ENCODE data around the gene SLITRK4.

SLITRK4 gene

DNA sequence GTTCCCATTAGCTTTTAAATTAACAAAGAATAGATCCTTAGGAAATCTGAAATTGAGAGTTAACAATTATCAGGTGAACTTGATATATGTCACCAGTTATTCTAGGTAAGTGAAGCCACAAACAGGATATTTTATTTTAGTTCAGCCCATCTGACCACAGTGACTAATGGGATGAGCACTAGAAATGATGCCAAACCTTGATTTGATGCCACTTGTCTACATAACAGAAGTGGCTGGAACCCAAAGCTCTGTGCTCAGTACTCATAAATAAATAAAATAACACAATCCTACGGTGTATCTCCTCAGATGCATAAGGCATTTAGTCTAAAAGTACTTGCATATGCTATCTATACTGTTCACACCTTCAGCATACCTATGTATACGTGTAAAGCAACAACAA, 12.2 kb downstream of the SLITRK4 start:
- TF ChIP-seq, protein P1, sequence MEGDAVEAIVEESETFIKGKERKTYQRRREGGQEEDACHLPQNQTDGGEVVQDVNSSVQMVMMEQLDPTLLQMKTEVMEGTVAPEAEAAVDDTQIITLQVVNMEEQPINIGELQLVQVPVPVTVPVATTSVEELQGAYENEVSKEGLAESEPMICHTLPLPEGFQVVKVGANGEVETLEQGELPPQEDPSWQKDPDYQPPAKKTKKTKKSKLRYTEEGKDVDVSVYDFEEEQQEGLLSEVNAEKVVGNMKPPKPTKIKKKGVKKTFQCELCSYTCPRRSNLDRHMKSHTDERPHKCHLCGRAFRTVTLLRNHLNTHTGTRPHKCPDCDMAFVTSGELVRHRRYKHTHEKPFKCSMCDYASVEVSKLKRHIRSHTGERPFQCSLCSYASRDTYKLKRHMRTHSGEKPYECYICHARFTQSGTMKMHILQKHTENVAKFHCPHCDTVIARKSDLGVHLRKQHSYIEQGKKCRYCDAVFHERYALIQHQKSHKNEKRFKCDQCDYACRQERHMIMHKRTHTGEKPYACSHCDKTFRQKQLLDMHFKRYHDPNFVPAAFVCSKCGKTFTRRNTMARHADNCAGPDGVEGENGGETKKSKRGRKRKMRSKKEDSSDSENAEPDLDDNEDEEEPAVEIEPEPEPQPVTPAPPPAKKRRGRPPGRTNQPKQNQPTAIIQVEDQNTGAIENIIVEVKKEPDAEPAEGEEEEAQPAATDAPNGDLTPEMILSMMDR (conservative IDR thresholded peaks at IDR 0.05) = no peak
- no peak for TF ChIP-seq ZFX (IDR thresholded peaks at IDR 0.05)

DNA sequence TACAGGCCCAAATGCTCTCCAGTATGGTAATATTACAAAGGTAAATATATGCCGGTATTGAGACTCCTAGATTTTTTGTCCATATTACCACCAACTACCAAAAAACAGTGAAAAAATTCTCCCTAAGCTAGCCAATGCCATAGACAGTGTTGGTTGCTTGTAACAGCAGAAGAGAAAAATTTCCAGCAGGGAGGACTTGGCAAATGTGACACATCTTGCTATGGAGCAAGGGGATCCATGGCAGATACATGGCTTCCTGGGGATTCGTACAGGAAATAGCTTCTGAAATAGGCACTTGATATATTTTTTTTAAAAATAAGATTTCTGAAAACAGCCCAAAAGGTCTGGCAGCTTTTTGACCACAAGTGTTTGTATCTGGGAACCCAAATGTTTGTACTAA, 14.6 kb downstream of the SLITRK4 start:
- no peak overlapping the region for H3K27ac ChIP-seq
- TF ChIP-seq ZFX (IDR thresholded peaks at IDR 0.05) = no peak
- TF ChIP-seq, protein P1 (conservative IDR thresholded peaks at IDR 0.05) = no peak

More for the DNA sequence above, 12.2 kb downstream of the SLITRK4 start:
- no peak overlapping the region for H3K27ac ChIP-seq

DNA sequence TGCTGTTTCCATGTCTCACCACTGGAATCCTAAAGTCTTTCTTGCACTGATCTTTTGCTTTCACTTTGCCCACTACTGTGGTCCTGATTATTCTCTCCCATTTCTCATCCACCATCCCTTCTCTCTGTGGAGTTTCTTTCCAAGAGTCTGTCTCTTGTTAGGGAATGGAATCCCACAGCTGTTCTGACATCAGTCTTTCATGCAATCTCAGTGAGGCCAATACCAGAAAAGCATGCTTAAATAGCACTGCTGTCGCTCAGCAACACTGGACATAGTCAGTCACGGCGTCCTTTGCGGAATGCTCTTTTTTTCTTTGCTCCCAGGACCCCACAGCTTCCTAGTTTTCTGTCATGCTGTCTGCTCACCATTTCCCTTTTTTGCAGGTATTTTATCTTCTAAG, 20.1 kb downstream of the SLITRK4 start:
- TF ChIP-seq, protein P1 (conservative IDR thresholded peaks at IDR 0.05) = no peak
- TF ChIP-seq ZFX (IDR thresholded peaks at IDR 0.05) = no peak
- H3K27ac ChIP-seq = no peak overlapping the region

DNA sequence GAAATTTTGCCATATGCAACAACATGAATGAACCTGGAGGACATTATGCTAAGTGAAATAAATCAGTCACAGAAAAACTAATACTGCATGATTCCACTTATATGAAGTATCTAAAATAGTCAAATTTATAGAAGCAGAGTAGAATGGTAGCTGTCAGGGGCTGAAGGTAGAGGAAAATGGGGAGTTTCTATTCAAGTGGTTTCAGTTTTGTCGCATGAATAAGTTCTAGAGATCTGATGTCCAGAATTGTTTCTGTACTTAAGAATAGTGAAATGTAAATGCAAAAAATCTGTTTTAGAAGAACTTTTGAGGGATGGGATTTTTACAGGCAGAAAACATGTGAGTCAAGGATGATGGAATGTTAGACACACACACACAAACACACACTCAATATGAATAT, 34.1 kb downstream of the SLITRK4 start:
- H3K27ac ChIP-seq = no peak overlapping the region
- no peak for TF ChIP-seq ZFX (IDR thresholded peaks at IDR 0.05)
- TF ChIP-seq, protein P1 (conservative IDR thresholded peaks at IDR 0.05) = no peak

DNA sequence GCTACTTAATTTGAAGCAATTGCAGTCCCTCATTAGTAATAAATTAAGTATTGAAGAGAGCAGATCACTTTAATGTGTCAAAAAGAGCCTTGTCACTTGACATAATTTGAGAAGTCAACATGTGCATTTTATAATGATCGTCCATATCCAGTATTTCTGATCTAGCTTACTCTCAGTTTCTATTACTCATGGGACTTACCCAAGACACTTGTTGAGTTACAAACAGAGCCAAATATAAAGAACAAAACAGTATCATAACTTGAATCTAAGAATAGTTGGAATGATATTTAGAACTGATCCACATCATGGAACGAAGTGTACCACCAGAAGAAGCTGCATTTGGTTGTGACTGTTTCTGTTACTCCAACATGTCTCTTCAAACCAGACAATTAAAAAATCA, 54.7 kb downstream of the SLITRK4 start:
- no peak overlapping the region for H3K27ac ChIP-seq
- TF ChIP-seq, protein P1 (conservative IDR thresholded peaks at IDR 0.05) = no peak
- TF ChIP-seq ZFX (IDR thresholded peaks at IDR 0.05) = no peak

DNA sequence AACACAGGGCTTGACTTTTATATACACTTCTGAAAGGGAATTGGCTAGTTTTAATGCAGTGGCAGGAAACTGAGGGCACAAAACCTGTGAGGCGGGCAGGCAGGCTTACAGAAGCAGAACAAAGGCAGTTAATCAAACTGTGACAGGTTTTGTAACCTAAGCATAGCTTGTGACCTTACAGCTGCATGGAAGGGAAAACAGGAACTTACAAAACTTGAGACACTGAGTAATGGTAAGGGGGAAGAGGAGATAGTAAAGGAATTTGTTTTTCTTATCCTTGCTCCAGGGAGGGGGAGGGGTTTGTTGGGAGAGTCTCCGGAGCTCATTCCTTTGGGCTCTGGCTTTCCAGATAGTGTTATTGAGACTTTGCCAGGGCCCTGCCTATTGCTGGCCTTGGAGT, 55.6 kb downstream of the SLITRK4 start:
- TF ChIP-seq ZFX (IDR thresholded peaks at IDR 0.05) = no peak
- TF ChIP-seq, protein P1 (conservative IDR thresholded peaks at IDR 0.05) = no peak
- H3K27ac ChIP-seq = no peak overlapping the region

All from C4-2B (cell line).